GM23338 (cell line): ENCODE results near the gene CFAP77.

Source experiments
- CREB1 ChIP-seq: fragments of 250-450 bp; sonication (Bioruptor Pico); IDR thresholded peaks from 2 replicates; pipeline ENCODE4 v1.5.0; 2020; ENCODE audit warnings: low read depth, mild to moderate bottlenecking, moderate library complexity
- ETS1 ChIP-seq: IDR thresholded peaks from 2 replicates; pipeline ENCODE4 v1.6.1; 2016; ENCODE audit warnings: antibody characterized with exemption
- EZH2 ChIP-seq: fragments of 200-600 bp; sonication (generic); IDR thresholded peaks from one replicate; pipeline ENCODE4 v1.8.0; 2017; ENCODE audit warnings: antibody characterized with exemption, mild to moderate bottlenecking, low read depth; ENCODE audit not compliant: unreplicated experiment
- EZH2phosphoT487 ChIP-seq: fragments of 200-600 bp; sonication (generic); IDR thresholded peaks from one replicate; pipeline ENCODE4 v1.8.1; 2018; ENCODE audit warnings: antibody characterized with exemption; ENCODE audit not compliant: unreplicated experiment
- JUNB ChIP-seq: IDR thresholded peaks from one replicate; pipeline ENCODE4 v1.6.1; 2016; ENCODE audit warnings: antibody characterized with exemption; ENCODE audit not compliant: unreplicated experiment
- POLR2AphosphoS5 ChIP-seq: IDR thresholded peaks from 2 replicates; pipeline ENCODE4 v1.6.1; 2016; ENCODE audit warnings: antibody characterized with exemption, low read depth
- REST ChIP-seq: IDR thresholded peaks from one replicate; pipeline ENCODE4 v1.6.1; 2018; ENCODE audit warnings: antibody characterized with exemption; ENCODE audit not compliant: unreplicated experiment
- TF ChIP-seq, protein P1 (sequence below), 2 experiments: fragments of 200-600 bp in 1 of 2; sonication (generic) in 1 of 2; conservative IDR thresholded peaks; 2 replicates each; pipeline versions ENCODE4 v1.5.1 to v1.6.1; 2016 to 2017; ENCODE audit warnings: antibody characterized with exemption in 2 of 2, low read depth in 2 of 2, mild to moderate bottlenecking in 2 of 2, moderate library complexity in 1 of 2

- TF ChIP-seq EZH2phosphoT487 (no peak), REST (no peak), POLR2AphosphoS5 (no peak), EZH2 (no peak), ETS1 (no peak), CREB1 (CRISPR knock-in tag) (no peak), JUNB (no peak)
- TF ChIP-seq, protein P1, sequence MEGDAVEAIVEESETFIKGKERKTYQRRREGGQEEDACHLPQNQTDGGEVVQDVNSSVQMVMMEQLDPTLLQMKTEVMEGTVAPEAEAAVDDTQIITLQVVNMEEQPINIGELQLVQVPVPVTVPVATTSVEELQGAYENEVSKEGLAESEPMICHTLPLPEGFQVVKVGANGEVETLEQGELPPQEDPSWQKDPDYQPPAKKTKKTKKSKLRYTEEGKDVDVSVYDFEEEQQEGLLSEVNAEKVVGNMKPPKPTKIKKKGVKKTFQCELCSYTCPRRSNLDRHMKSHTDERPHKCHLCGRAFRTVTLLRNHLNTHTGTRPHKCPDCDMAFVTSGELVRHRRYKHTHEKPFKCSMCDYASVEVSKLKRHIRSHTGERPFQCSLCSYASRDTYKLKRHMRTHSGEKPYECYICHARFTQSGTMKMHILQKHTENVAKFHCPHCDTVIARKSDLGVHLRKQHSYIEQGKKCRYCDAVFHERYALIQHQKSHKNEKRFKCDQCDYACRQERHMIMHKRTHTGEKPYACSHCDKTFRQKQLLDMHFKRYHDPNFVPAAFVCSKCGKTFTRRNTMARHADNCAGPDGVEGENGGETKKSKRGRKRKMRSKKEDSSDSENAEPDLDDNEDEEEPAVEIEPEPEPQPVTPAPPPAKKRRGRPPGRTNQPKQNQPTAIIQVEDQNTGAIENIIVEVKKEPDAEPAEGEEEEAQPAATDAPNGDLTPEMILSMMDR (conservative IDR thresholded peaks at IDR 0.05; ENCODE audit: low read depth in 2 of 2) = no peak
Observed at GRCh38 chr9:132595319-132595718, 185.3 kb downstream of the CFAP77 start.
